Left renal pelvis (tissue), 4 donors: ENCODE measurements around the gene ZNF653. TPM values are rescaled to one million over a fixed set of nuclear protein-coding genes. Genes with fewer than 3 reads are reported as not detected.

Source experiments
- DNase-seq, 4 donors: peaks; one replicate each; pipeline ENCODE4 v3.0.0-alpha.2; 2013; ENCODE audit warnings: low read depth in 4 of 4, low spot score in 3 of 4
- polyA plus RNA-seq, 4 donors: library from polyadenylated mRNA; unstranded; fragments of 120-200 nt; gene quantifications; one replicate each; pipeline ENCODE4 v1.2.1, GENCODE V29; 2013; ENCODE audit not compliant: insufficient read length in 4 of 4

Gene ZNF653
- polyA plus RNA-seq, 4 donors, result 6.9 to 12.5 (median 8.3) TPM

DNA sequence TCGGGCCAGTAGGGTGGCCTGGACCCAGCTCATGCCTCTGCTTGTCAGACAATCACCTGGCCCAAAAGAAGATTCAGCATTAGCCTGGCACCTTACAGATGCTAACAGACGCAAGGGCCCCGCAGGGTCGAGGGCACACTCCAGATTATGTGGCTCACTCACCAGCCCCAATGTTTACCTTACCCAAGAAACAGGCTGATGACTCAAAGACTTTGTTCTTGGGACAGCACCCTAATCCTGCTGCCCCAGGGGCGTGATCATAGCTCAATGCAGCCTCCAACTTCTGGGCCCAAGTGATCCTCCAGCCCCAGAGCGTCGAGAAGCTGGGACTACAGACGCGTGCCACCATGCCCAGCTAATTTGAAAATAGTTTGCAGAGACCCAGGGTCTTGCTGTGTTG lies 13.5 kb upstream of the ZNF653 start:
- DNase-seq, result no peak

- no peak for DNase-seq
Measured at GRCh38 chr19:11513946-11514345, 8.3 kb upstream of the ZNF653 start.

GRCh38 chr19:11510444-11510843 lies 4.8 kb upstream of the ZNF653 start:
- no peak for DNase-seq

DNA sequence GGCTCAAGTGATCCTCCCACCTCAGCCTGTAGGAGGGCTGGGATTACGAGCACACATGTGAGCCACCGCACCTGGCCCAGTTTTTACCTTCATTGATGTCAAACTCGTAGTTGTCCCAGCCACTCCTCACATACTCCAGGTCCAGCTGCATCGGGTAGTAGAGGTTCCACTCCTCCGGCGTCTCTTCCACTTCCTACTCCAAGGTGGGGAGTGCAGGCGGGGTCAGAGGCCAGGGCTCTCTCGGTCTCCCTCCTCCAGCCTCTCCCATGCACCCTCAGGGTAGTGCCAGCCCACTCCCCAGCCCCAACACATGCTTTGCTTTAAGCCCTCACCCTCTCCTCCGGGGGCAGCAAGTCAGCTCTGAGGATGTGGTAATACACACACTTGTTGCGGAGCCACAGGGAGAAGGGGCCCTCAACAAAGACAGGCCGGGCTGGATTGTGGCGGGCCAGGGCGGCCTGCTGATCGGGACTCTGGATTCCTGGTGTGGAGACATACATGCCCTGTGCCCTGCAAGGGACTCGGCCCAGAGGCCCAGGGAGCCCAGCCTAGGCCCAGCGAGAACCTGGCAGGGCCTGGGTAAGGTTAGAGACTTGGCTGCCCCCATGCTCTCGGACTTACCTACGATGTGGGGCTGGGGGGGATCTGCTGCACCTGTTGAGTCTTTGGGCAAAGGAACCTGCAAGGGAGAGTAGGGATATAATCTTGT lies 1.9 kb upstream of the ZNF653 start:
- no peak for DNase-seq

- no peak for DNase-seq
Measured at GRCh38 chr19:11506967-11507366, 1.3 kb upstream of the ZNF653 start.

GRCh38 chr19:11506101-11506555 lies 489 bp upstream of the ZNF653 start:
- no peak for DNase-seq

DNA sequence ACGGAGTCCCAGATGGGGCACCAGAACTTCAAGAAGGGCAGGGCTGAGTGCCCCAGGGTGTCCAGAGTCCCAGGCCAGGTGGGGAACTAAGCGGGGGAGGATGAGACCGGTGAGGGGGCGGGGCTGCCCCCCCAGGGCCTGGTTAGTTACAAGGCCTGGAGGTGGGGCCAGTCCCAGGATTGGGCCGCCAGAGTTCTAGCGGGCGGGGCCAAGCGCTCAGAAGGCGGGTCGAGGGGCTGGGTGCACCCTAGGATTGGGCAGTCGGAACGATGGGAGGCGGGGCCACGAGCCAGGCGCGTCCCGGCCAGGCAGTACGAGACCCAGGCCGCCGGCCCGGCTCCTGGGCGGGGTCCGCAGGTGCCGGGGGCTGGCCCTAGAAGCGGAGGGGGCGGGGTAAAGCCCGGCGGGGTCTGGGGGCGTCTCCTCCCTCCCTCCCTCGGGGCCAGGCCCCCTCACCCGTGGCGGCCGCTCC lies 571 bp downstream of the ZNF653 start:
- peak; percentile 74 to 90 (median 85) for DNase-seq

DNA sequence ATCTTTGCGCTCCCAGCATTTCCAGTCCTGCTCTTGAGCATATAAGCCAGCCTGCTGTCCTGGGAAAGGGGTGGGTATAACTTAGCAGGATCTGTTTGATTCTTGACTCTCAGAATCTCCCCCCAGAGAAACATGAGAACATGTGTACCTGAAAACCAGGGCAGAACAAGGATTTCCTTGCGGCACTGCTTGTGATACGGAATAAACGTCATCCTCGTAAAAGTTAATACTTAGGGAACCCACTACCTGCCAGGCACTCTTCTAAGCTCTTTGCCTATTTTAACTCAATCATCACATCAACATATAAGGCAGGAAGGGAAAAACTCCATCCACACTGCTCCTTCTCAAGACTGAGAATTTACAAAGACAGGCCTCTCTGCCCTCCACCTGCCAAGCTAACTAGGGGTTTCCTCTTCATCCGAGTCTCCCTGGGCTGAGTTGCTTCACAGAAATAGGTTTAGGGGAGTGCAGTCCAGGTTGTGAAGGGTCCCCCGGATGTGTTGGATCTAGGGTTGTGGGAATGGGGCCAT lies 1.1 kb downstream of the ZNF653 start:
- no peak for DNase-seq

- DNase-seq, result no peak
Measured at GRCh38 chr19:11499890-11500420, 5.7 kb downstream of the ZNF653 start.

DNA sequence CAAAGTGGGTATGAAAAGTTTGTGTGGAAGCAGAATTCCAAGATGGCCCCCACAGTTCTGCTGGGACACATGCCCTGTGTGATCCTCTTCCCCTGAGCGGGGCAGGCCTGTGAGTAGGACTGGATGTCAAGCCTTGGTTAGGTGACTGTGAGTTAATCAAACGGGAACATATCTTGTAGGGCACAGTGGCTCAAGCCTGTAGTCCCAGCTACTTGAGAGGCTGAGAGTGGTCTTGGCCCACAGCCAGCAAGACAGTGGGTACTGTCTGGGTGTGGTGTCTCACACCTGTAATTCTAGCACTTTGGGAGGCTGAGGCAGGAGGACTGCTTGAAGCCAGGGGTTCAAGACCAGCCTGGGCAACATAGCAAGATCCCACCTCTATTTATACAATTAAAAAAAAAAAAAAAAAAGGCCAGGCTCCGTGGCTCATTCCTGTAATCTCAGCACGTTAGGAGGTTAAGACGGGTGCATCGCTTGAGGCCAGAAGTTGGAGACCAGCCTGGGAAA lies 6.4 kb downstream of the ZNF653 start:
- DNase-seq, result no peak

DNA sequence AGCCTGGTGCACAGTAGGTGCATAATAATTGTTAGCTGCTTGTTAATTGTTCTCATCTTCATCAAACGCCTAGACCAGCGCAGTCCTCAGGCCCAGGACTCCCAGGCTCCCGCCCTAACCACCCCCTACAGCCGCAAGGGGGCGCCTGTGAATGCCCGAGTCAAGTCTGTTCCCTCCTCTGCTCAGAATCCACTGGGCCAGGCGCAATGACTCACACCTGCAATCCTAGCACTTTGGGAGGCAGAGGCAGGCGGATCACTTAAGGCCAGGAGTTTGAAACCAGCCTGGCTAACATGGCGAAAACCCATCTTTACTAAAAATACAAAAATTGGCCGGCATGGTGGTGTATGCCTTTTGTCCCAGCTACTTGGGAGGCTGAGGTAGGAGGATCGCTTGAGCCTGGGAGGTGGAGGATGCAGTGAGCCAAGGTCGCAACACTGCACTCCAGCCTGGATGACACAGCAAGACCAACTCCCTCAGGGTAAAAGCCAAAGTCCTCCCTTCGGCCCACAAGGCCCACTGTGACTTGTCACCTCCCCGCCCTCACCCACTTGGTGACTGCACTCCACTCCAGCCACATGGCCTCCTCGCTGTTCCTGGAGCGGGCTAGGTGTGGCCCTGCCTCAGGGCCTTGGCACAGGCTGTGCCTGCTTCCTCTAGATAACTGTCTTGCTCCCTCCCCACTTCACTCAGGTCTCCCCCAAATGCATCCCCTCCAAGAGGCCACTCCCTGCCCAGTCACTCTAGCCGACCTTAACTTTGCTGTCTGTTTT lies 9.1 kb downstream of the ZNF653 start:
- no peak for DNase-seq

DNA sequence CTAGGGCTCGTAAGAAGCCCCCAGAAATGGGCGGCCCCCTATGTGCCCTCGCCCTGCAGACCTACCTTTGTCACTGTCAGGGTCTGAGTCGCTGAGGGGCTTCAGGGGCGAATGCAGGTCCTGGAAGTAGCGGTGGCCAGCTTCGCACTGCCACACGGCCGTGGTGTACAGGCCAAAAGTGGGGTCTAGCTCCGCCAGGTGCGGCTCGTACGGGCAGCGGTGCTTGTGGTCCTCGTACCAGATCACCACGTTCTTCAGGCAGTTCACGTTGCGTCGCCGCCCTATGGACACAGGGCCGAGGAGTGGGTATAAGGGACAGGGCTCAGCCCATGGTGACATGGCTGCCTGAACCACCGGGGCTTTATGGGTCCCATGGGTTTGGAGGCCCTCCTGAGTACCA lies 9.8 kb downstream of the ZNF653 start:
- DNase-seq, result no peak

- no peak for DNase-seq
Measured at GRCh38 chr19:11495481-11495880, 10.2 kb downstream of the ZNF653 start.

- DNase-seq, result no peak
Measured at GRCh38 chr19:11494634-11495285, 10.9 kb downstream of the ZNF653 start.

- DNase-seq, result no peak
Measured at GRCh38 chr19:11489378-11489777, 16.3 kb downstream of the ZNF653 start.

- DNase-seq, result no peak
Measured at GRCh38 chr19:11486661-11487503, 18.8 kb downstream of the ZNF653 start.

GRCh38 chr19:11485245-11485837 lies 20.3 kb downstream of the ZNF653 start:
- DNase-seq, result no peak

DNA sequence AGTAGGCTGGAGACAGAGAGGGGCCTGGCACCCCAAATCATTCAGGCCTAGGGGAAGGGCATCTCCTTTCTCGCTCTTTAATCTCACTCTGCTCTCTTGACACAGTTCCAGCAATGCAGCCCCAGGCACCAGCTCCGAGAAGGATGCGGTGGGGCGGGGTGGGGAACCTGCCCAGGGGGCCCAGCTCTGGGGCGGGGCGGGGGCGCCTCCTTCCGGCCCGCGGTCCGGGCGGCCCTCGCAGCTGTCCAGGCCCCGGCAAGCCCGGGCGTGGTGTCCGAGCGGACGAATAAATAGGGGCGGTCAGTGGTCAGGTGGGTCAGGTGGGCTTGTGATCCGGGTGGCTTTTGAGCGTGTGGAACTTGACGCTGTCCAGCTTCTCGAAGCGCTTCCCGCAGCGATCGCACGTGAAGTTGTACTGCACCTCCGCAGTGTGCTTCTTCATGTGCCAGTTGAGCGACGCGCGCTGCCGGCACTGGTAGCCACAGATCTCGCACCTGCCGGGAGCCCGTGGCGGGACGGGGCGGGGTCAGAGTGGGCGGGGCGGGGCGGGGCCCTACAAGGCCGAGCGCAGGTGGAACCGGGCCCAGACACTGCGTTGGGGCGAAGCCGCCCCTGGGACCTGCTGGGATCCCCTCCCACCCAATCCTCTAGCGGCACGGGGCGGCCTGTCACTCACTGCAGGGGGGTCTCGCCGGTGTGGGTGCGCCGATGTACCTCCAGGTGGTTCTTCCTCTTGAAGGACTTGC lies 22.1 kb downstream of the ZNF653 start:
- no peak for DNase-seq
